Measurements from ENCODE around the gene GJA8. TPM values are rescaled to one million over a fixed set of nuclear protein-coding genes. Genes with fewer than 3 reads are reported as not detected.

GJA8 gene
- total RNA-seq, 2 experiments from 2014 or later, result not detected

- H3K79me2 ChIP-seq (ENCODE audit: insufficient read depth, low read depth, low read length), result no peaks in the 10 kb centered on the region
- no peaks in the 10 kb centered on the region for H3K9me2 ChIP-seq (ENCODE audit: insufficient read depth, low read length)
- ChIA-PET CTCF (ENCODE audit: unreplicated experiment) (interaction anchor here (0.6 kb wide), 1 partner anchor 169 kb away, joined by 3 read pairs; no protein-coding TSS in a partner anchor), POLR2A (interaction anchor here (0.7 kb wide), 1 partner anchor 170 kb away, joined by 3 read pairs; no protein-coding TSS in a partner anchor)
- DNase-seq (ENCODE audit: low spot score), result peak; percentile 64
- no peak overlapping the region for H3K4me3 ChIP-seq (ENCODE audit: low read depth, low read length, poor library complexity, severe bottlenecking)
- no peaks in the 10 kb centered on the region for H3K4me1 ChIP-seq (ENCODE audit: insufficient read depth, low read length, poor library complexity, severe bottlenecking)
- no peak for TF ChIP-seq EZH2phosphoT487 (IDR thresholded peaks at IDR 0.05; ENCODE audit: borderline replicate concordance, low read depth, low read length)
- TF ChIP-seq CTCF (conservative IDR thresholded peaks at IDR 0.05; ENCODE audit: low read length), result peak; percentile 87
- H4K20me1 ChIP-seq (ENCODE audit: insufficient read depth, low read length), result no peaks in the 10 kb centered on the region
- H3K4me2 ChIP-seq (ENCODE audit: low read length), result no peak overlapping the region
- no peak overlapping the region for H2AFZ ChIP-seq (ENCODE audit: low read length)
- no peaks in the 10 kb centered on the region for H3K36me3 ChIP-seq (ENCODE audit: insufficient read depth, low read length)
- no TSS peak for BruUV-seq (replicated peaks)
- H3K9me3 ChIP-seq (ENCODE audit: low read length), result no peaks in the 10 kb centered on the region
- intact Hi-C loops (cut with micrococcal nuclease; ENCODE audit: unreplicated experiment), result loop anchor here (1.0 to 5.0 kb wide), 4 partner anchors 166 to 618 kb away; no protein-coding TSS in a partner anchor
- H3K27ac ChIP-seq (ENCODE audit: low read depth, low read length, poor library complexity, severe bottlenecking), result no peak overlapping the region
Measured at GRCh38 chr1:147890177-147890790, 12.3 kb upstream of the GJA8 start.

GRCh38 chr1:147891088-147891487, 11.5 kb upstream of the GJA8 start:
- no peak for TF ChIP-seq EZH2phosphoT487 (IDR thresholded peaks at IDR 0.05; ENCODE audit: borderline replicate concordance, low read depth, low read length)
- TF ChIP-seq CTCF (conservative IDR thresholded peaks at IDR 0.05; ENCODE audit: low read length), result no peak
- BruUV-seq (replicated peaks), result no TSS peak

GRCh38 chr1:147892216-147892615, 10.4 kb upstream of the GJA8 start:
- no peaks in the 10 kb centered on the region for H4K20me1 ChIP-seq (ENCODE audit: insufficient read depth, low read length)
- POLR2A ChIA-PET, result no interaction called here
- H2AFZ ChIP-seq (ENCODE audit: low read length), result no peak overlapping the region
- CTCF ChIA-PET (ENCODE audit: unreplicated experiment), result interaction anchor here (1.3 kb wide), 1 partner anchor 190 kb away, joined by 3 read pairs; no protein-coding TSS in a partner anchor
- intact Hi-C loops (cut with micrococcal nuclease; ENCODE audit: unreplicated experiment), result loop anchor here (2.0 to 5.0 kb wide), 3 partner anchors 265 to 620 kb away; no protein-coding TSS in a partner anchor
- no peaks in the 10 kb centered on the region for H3K9me3 ChIP-seq (ENCODE audit: low read length)
- TF ChIP-seq CTCF (conservative IDR thresholded peaks at IDR 0.05; ENCODE audit: low read length), result no peak
- no peak for TF ChIP-seq EZH2phosphoT487 (IDR thresholded peaks at IDR 0.05; ENCODE audit: borderline replicate concordance, low read depth, low read length)
- peak; percentile 21 for DNase-seq (ENCODE audit: low spot score)
- no TSS peak for BruUV-seq (replicated peaks)
- H3K27ac ChIP-seq (ENCODE audit: low read depth, low read length, poor library complexity, severe bottlenecking), result no peak overlapping the region
- H3K4me3 ChIP-seq (ENCODE audit: low read depth, low read length, poor library complexity, severe bottlenecking), result no peak overlapping the region
- no peak overlapping the region for H3K4me2 ChIP-seq (ENCODE audit: low read length)
- H3K79me2 ChIP-seq (ENCODE audit: insufficient read depth, low read depth, low read length), result no peaks in the 10 kb centered on the region
- no peaks in the 10 kb centered on the region for H3K9me2 ChIP-seq (ENCODE audit: insufficient read depth, low read length)
- no peaks in the 10 kb centered on the region for H3K36me3 ChIP-seq (ENCODE audit: insufficient read depth, low read length)
- H3K4me1 ChIP-seq (ENCODE audit: insufficient read depth, low read length, poor library complexity, severe bottlenecking), result no peaks in the 10 kb centered on the region

More at GRCh38 chr1:147891088-147891487, 11.5 kb upstream of the GJA8 start:
- DNase-seq (ENCODE audit: low spot score), result no peak
- Histone ChIP-seq H3K9me3 (ENCODE audit: low read length) (no peaks in the 10 kb centered on the region), H3K36me3 (ENCODE audit: insufficient read depth, low read length) (no peaks in the 10 kb centered on the region), H3K4me3 (ENCODE audit: low read depth, low read length, poor library complexity, severe bottlenecking) (no peak overlapping the region), H3K4me1 (ENCODE audit: insufficient read depth, low read length, poor library complexity, severe bottlenecking) (no peaks in the 10 kb centered on the region), H3K79me2 (ENCODE audit: insufficient read depth, low read depth, low read length) (no peaks in the 10 kb centered on the region), H3K4me2 (ENCODE audit: low read length) (no peak overlapping the region), H2AFZ (ENCODE audit: low read length) (no peak overlapping the region), H3K27ac (ENCODE audit: low read depth, low read length, poor library complexity, severe bottlenecking) (no peak overlapping the region), H3K9me2 (ENCODE audit: insufficient read depth, low read length) (no peaks in the 10 kb centered on the region), H4K20me1 (ENCODE audit: insufficient read depth, low read length) (no peaks in the 10 kb centered on the region)
- POLR2A ChIA-PET, result no interaction called here
- CTCF ChIA-PET (ENCODE audit: unreplicated experiment), result no interaction called here
- intact Hi-C loops (cut with micrococcal nuclease; ENCODE audit: unreplicated experiment), result loop anchor here (2.0 to 5.0 kb wide), 3 partner anchors 250 to 619 kb away; no protein-coding TSS in a partner anchor
